Dendritic cell treated with granulocyte-macrophage colony-stimulating factor and Interleukin-4, amounts not matched to agents 40 ng/mL and 50 ng/mL, for 4 days (primary cell): ENCODE results near the gene ZNF638.
A peak's percentile ranks its signal among the peaks of the same experiment; 100 is the strongest.
"Not testable (repeated sequence)": the region's sequence is repeated elsewhere in the genome, so short reads cannot be mapped to it uniquely, and the experiment has no call there.

Source experiments
- H3K27ac Mint-ChIP-seq: one replicate; pipeline ENCODE4 v1.8.0; 2022; ENCODE audit warnings: mild to moderate bottlenecking, mixed read lengths
- H3K27me3 Mint-ChIP-seq: one replicate; pipeline ENCODE4 v1.8.0; 2022; ENCODE audit warnings: mild to moderate bottlenecking, mixed read lengths
- H3K36me3 Mint-ChIP-seq: one replicate; pipeline ENCODE4 v1.8.0; 2022; ENCODE audit warnings: low read depth, mixed read lengths
- H3K4me1 Mint-ChIP-seq: one replicate; pipeline ENCODE4 v1.8.0; 2022; ENCODE audit warnings: low read depth, mixed read lengths
- H3K4me3 Mint-ChIP-seq: one replicate; pipeline ENCODE4 v1.8.0; 2022; ENCODE audit warnings: mild to moderate bottlenecking, moderate library complexity, mixed read lengths
- H3K9me3 Mint-ChIP-seq: one replicate; pipeline ENCODE4 v1.8.0; 2022; ENCODE audit warnings: mixed read lengths
- intact Hi-C: fragments of 100-400 bp; cut with micrococcal nuclease; formaldehyde crosslinking; loops from one replicate; pipeline ENCODE4 v1.15.0; 2022

ZNF638 gene

GRCh38 chr2:71388214-71388613, 56.6 kb downstream of the ZNF638 start:
- Mint-ChIP-seq H3K27ac (no peak overlapping the region), H3K36me3 (peaks cover 89% of the 10 kb centered on the region)
- intact Hi-C loops = no loop called here

GRCh38 chr2:71389384-71390072, 57.9 kb downstream of the ZNF638 start:
- Mint-ChIP-seq H3K9me3 (no peaks in the 10 kb centered on the region), H3K4me3 (no peak overlapping the region), H3K36me3 (peaks cover 87% of the 10 kb centered on the region), H3K27me3 (no peaks in the 10 kb centered on the region), H3K4me1 (no peaks in the 10 kb centered on the region), H3K27ac (no peak overlapping the region)
- intact Hi-C loops = no loop called here

More at GRCh38 chr2:71388214-71388613, 56.6 kb downstream of the ZNF638 start:
- no peaks in the 10 kb centered on the region for H3K27me3 Mint-ChIP-seq
- H3K9me3 Mint-ChIP-seq = no peaks in the 10 kb centered on the region
- H3K4me3 Mint-ChIP-seq = no peak overlapping the region
- no peaks in the 10 kb centered on the region for H3K4me1 Mint-ChIP-seq

GRCh38 chr2:71393216-71393615, 61.6 kb downstream of the ZNF638 start:
- no peak overlapping the region for H3K4me3 Mint-ChIP-seq
- H3K27ac Mint-ChIP-seq = no peak overlapping the region
- no peaks in the 10 kb centered on the region for H3K27me3 Mint-ChIP-seq
- no peaks in the 10 kb centered on the region for H3K9me3 Mint-ChIP-seq
- peaks cover 91% of the 10 kb centered on the region for H3K36me3 Mint-ChIP-seq
- intact Hi-C loops = no loop called here
- no peaks in the 10 kb centered on the region for H3K4me1 Mint-ChIP-seq

GRCh38 chr2:71395471-71395870, 63.9 kb downstream of the ZNF638 start:
- Mint-ChIP-seq H3K9me3 (no peaks in the 10 kb centered on the region), H3K4me1 (no peaks in the 10 kb centered on the region), H3K4me3 (no peak overlapping the region), H3K27ac (no peak overlapping the region), H3K27me3 (no peaks in the 10 kb centered on the region), H3K36me3 (peaks cover 90% of the 10 kb centered on the region)
- intact Hi-C loops = no loop called here

GRCh38 chr2:71402427-71402826, 70.8 kb downstream of the ZNF638 start:
- no peaks in the 10 kb centered on the region for H3K9me3 Mint-ChIP-seq
- no peak overlapping the region for H3K4me3 Mint-ChIP-seq
- H3K4me1 Mint-ChIP-seq = no peaks in the 10 kb centered on the region
- no peaks in the 10 kb centered on the region for H3K27me3 Mint-ChIP-seq
- intact Hi-C loops = no loop called here
- no peak overlapping the region for H3K27ac Mint-ChIP-seq
- H3K36me3 Mint-ChIP-seq = peaks cover 85% of the 10 kb centered on the region

GRCh38 chr2:71409611-71410010, 78.0 kb downstream of the ZNF638 start:
- Mint-ChIP-seq H3K36me3 (peaks cover 53% of the 10 kb centered on the region), H3K27me3 (no peaks in the 10 kb centered on the region), H3K9me3 (no peaks in the 10 kb centered on the region), H3K4me1 (no peaks in the 10 kb centered on the region), H3K4me3 (no peak overlapping the region), H3K27ac (no peak overlapping the region)
- intact Hi-C loops = no loop called here

- H3K27ac Mint-ChIP-seq = peak overlapping the region; percentile 23
- H3K9me3 Mint-ChIP-seq = no peaks in the 10 kb centered on the region
- H3K4me3 Mint-ChIP-seq = no peak overlapping the region
- H3K4me1 Mint-ChIP-seq = no peaks in the 10 kb centered on the region
- no peaks in the 10 kb centered on the region for H3K27me3 Mint-ChIP-seq
- intact Hi-C loops = no loop called here
- peaks cover 42% of the 10 kb centered on the region for H3K36me3 Mint-ChIP-seq
Measured at GRCh38 chr2:71410696-71411095, 79.1 kb downstream of the ZNF638 start.

GRCh38 chr2:71416866-71417265, 85.3 kb downstream of the ZNF638 start:
- Mint-ChIP-seq H3K4me3 (peak overlapping the region; percentile 68), H3K27ac (peak overlapping the region; percentile 67)
- H3K9me3 Mint-ChIP-seq, H3K36me3 Mint-ChIP-seq, H3K27me3 Mint-ChIP-seq, intact Hi-C loops, H3K4me1 Mint-ChIP-seq: not testable (repeated sequence)

- Mint-ChIP-seq H3K27me3 (no peaks in the 10 kb centered on the region), H3K27ac (peak overlapping the region; percentile 67), H3K4me3 (peak overlapping the region; percentile 68), H3K4me1 (peaks cover under 1% of the 10 kb centered on the region), H3K36me3 (peaks cover 8% of the 10 kb centered on the region), H3K9me3 (no peaks in the 10 kb centered on the region)
- intact Hi-C loops = no loop called here
Measured at GRCh38 chr2:71417300-71418202, 86.0 kb downstream of the ZNF638 start.

GRCh38 chr2:71419145-71419544, 87.6 kb downstream of the ZNF638 start:
- intact Hi-C loops = no loop called here
- H3K36me3 Mint-ChIP-seq = peaks cover 24% of the 10 kb centered on the region
- H3K4me1 Mint-ChIP-seq = peaks cover 11% of the 10 kb centered on the region
- no peaks in the 10 kb centered on the region for H3K27me3 Mint-ChIP-seq
- no peak overlapping the region for H3K4me3 Mint-ChIP-seq
- no peaks in the 10 kb centered on the region for H3K9me3 Mint-ChIP-seq
- H3K27ac Mint-ChIP-seq = no peak overlapping the region

- no peak overlapping the region for H3K27ac Mint-ChIP-seq
- H3K4me1 Mint-ChIP-seq = peaks cover 19% of the 10 kb centered on the region
- intact Hi-C loops = no loop called here
- H3K27me3 Mint-ChIP-seq = no peaks in the 10 kb centered on the region
- H3K36me3 Mint-ChIP-seq = peaks cover 32% of the 10 kb centered on the region
- H3K9me3 Mint-ChIP-seq = no peaks in the 10 kb centered on the region
- no peak overlapping the region for H3K4me3 Mint-ChIP-seq
Measured at GRCh38 chr2:71419976-71420375, 88.4 kb downstream of the ZNF638 start.

GRCh38 chr2:71422786-71423185, 91.2 kb downstream of the ZNF638 start:
- intact Hi-C loops = no loop called here
- peaks cover 8% of the 10 kb centered on the region for H3K9me3 Mint-ChIP-seq
- peaks cover 49% of the 10 kb centered on the region for H3K36me3 Mint-ChIP-seq
- H3K4me3 Mint-ChIP-seq = no peak overlapping the region
- peaks cover 31% of the 10 kb centered on the region for H3K4me1 Mint-ChIP-seq
- H3K27ac Mint-ChIP-seq = peak overlapping the region; percentile 76
- no peaks in the 10 kb centered on the region for H3K27me3 Mint-ChIP-seq

- H3K4me1 Mint-ChIP-seq = peaks cover 37% of the 10 kb centered on the region
- no peaks in the 10 kb centered on the region for H3K27me3 Mint-ChIP-seq
- H3K4me3 Mint-ChIP-seq = peak overlapping the region; percentile 40
- peaks cover 58% of the 10 kb centered on the region for H3K36me3 Mint-ChIP-seq
- intact Hi-C loops = no loop called here
- peaks cover 8% of the 10 kb centered on the region for H3K9me3 Mint-ChIP-seq
- peak overlapping the region; percentile 76 for H3K27ac Mint-ChIP-seq
Measured at GRCh38 chr2:71423817-71424420, 92.3 kb downstream of the ZNF638 start.

GRCh38 chr2:71426721-71427120, 95.1 kb downstream of the ZNF638 start:
- H3K4me1 Mint-ChIP-seq = peaks cover 37% of the 10 kb centered on the region
- H3K36me3 Mint-ChIP-seq = peaks cover 78% of the 10 kb centered on the region
- peak overlapping the region; percentile 54 for H3K27ac Mint-ChIP-seq
- peaks cover 8% of the 10 kb centered on the region for H3K9me3 Mint-ChIP-seq
- intact Hi-C loops = no loop called here
- H3K4me3 Mint-ChIP-seq = no peak overlapping the region
- H3K27me3 Mint-ChIP-seq = no peaks in the 10 kb centered on the region
